Heart left ventricle (tissue), 13 donors: ENCODE measurements around the gene HELLS.

ENCODE experiments used
- POLR2A ChIP-seq, 2 donors: fragments of 450-650 bp; IDR thresholded peaks; one replicate each; pipeline ENCODE4 v1.6.1; 2017; ENCODE audit warnings: antibody characterized with exemption in 2 of 2, mild to moderate bottlenecking in 2 of 2, moderate library complexity in 2 of 2
- TF ChIP-seq, protein P1 (sequence below), 12 donors: fragments of 200-600 bp; sonication (generic) in 4 of 12; IDR thresholded peaks; one replicate each; pipeline versions ENCODE4 v1.5.0 to v1.8.0; 2018 to 2022; ENCODE audit warnings: antibody characterized with exemption in 12 of 12, mild to moderate bottlenecking in 5 of 12
- donor health status: ischemic (EF 13 %, LVEDD 7.1; RV severe dilation, severe dysfunction).
- donor health status: DM: no; HTN: yes; CAD: no.
- donor health status: DM: no; HTN: no; CAD: no.
- donor health status: ischemic (EF 25% LVEDD 6.9; RV normal size, moderate dysfunction).
- donor health status: ischemic (EF 25% LVEDD 5.7; RV mildly dilated, moderate dysfunction).
- donor health status: ischemic (EF 35%, LVEDD 5.7; RV mildly dilated, moderate dysfunction).
- donor health status: nonischemic (EF 11% LVEDD 7.7; RV severe dilation, severe dysfunction).
- donor health status: DM: yes; HTN: yes; CAD: no.
- donor health status: PGD.
- donor health status: ischemic (EF 29% LVEDD 5.4; RV normal size, mild dysfunction).
- donor health status: nonischemic (EF 23%, LVEDD 6.1; RV moderate dilation, normal function).

- TF ChIP-seq, protein P1, sequence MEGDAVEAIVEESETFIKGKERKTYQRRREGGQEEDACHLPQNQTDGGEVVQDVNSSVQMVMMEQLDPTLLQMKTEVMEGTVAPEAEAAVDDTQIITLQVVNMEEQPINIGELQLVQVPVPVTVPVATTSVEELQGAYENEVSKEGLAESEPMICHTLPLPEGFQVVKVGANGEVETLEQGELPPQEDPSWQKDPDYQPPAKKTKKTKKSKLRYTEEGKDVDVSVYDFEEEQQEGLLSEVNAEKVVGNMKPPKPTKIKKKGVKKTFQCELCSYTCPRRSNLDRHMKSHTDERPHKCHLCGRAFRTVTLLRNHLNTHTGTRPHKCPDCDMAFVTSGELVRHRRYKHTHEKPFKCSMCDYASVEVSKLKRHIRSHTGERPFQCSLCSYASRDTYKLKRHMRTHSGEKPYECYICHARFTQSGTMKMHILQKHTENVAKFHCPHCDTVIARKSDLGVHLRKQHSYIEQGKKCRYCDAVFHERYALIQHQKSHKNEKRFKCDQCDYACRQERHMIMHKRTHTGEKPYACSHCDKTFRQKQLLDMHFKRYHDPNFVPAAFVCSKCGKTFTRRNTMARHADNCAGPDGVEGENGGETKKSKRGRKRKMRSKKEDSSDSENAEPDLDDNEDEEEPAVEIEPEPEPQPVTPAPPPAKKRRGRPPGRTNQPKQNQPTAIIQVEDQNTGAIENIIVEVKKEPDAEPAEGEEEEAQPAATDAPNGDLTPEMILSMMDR (IDR thresholded peaks at IDR 0.05) = no peak
- TF ChIP-seq POLR2A (IDR thresholded peaks at IDR 0.05) = no peak
These were observed 12.6 kb upstream of the HELLS start for GRCh38 chr10:94533027-94533426.
